MM.1S (cell line): ENCODE results near the gene EIPR1.

Experiments
- DNase-seq: peaks from one replicate; pipeline ENCODE4 v3.0.0-alpha.2; 2015
- H2AFZ ChIP-seq: fragments of 300-600 bp; sonication (generic); 2 replicates; pipeline ENCODE4 v1.6.0; 2016; ENCODE audit warnings: antibody characterized with exemption, low read length
- H3F3A ChIP-seq: fragments of 300-600 bp; sonication (generic); 2 replicates; pipeline ENCODE4 v1.6.1; 2016; ENCODE audit warnings: mild to moderate bottlenecking, antibody characterized with exemption, low read length, moderate library complexity, mixed read lengths; ENCODE audit not compliant: insufficient read depth
- H3K27ac ChIP-seq: fragments of 300-600 bp; sonication (generic); 2 replicates; pipeline ENCODE4 v1.5.1; 2016; ENCODE audit warnings: mild to moderate bottlenecking, low read length
- H3K27me3 ChIP-seq: fragments of 300-600 bp; sonication (generic); replicated peaks from 2 replicates; pipeline ENCODE4 v1.6.0; 2016; ENCODE audit warnings: low read length; ENCODE audit not compliant: insufficient read depth
- H3K36me3 ChIP-seq: fragments of 300-600 bp; sonication (generic); replicated peaks from 2 replicates; pipeline ENCODE4 v1.6.1; 2016; ENCODE audit warnings: mild to moderate bottlenecking, low read length, mixed read lengths; ENCODE audit not compliant: insufficient read depth
- H3K4me1 ChIP-seq: fragments of 300-600 bp; sonication (generic); 2 replicates; pipeline ENCODE4 v1.6.1; 2016; ENCODE audit warnings: low read length, mixed read lengths
- H3K4me2 ChIP-seq: fragments of 300-600 bp; sonication (generic); 2 replicates; pipeline ENCODE4 v1.6.0; 2016; ENCODE audit warnings: low read depth, low read length
- H3K4me3 ChIP-seq: fragments of 300-600 bp; sonication (generic); 2 replicates; pipeline ENCODE4 v1.5.1; 2016; ENCODE audit warnings: low read length, mixed read lengths
- H3K79me2 ChIP-seq: fragments of 300-600 bp; sonication (generic); 2 replicates; pipeline ENCODE4 v1.6.1; 2016; ENCODE audit warnings: mixed run types, low read length, mixed read lengths
- H3K9ac ChIP-seq: fragments of 300-600 bp; sonication (generic); 2 replicates; pipeline ENCODE4 v1.6.1; 2016; ENCODE audit warnings: low read length, mixed read lengths
- H3K9me2 ChIP-seq: fragments of 300-600 bp; sonication (generic); replicated peaks from 2 replicates; pipeline ENCODE4 v1.6.1; 2016; ENCODE audit warnings: mild to moderate bottlenecking, low read length, mixed read lengths; ENCODE audit not compliant: insufficient read depth
- H3K9me3 ChIP-seq: fragments of 300-600 bp; sonication (generic); replicated peaks from 2 replicates; pipeline ENCODE4 v1.6.1; 2016; ENCODE audit warnings: mild to moderate bottlenecking, low read length, mixed read lengths; ENCODE audit not compliant: insufficient read depth
- H4K20me1 ChIP-seq: fragments of 300-600 bp; sonication (generic); 2 replicates; pipeline ENCODE4 v1.6.1; 2016; ENCODE audit warnings: mild to moderate bottlenecking, low read length, moderate library complexity, mixed read lengths; ENCODE audit not compliant: insufficient read depth
- EZH2 ChIP-seq: fragments of 300-600 bp; sonication (generic); optimal IDR thresholded peaks from 2 replicates; pipeline ENCODE3; 2017; ENCODE audit warnings: low read depth, mild to moderate bottlenecking, antibody characterized with exemption, low read length, mixed read lengths
- EZH2phosphoT487 ChIP-seq: fragments of 300-600 bp; sonication (generic); IDR thresholded peaks from 2 replicates; pipeline ENCODE4 v1.6.1; 2018; ENCODE audit warnings: antibody characterized with exemption, low read length
- TF ChIP-seq, protein P1 (sequence below): fragments of 300-600 bp; sonication (generic); IDR thresholded peaks from 2 replicates; pipeline ENCODE4 v1.5.1; 2016; ENCODE audit warnings: antibody characterized with exemption, low read length, mixed read lengths

The EIPR1 gene

DNA sequence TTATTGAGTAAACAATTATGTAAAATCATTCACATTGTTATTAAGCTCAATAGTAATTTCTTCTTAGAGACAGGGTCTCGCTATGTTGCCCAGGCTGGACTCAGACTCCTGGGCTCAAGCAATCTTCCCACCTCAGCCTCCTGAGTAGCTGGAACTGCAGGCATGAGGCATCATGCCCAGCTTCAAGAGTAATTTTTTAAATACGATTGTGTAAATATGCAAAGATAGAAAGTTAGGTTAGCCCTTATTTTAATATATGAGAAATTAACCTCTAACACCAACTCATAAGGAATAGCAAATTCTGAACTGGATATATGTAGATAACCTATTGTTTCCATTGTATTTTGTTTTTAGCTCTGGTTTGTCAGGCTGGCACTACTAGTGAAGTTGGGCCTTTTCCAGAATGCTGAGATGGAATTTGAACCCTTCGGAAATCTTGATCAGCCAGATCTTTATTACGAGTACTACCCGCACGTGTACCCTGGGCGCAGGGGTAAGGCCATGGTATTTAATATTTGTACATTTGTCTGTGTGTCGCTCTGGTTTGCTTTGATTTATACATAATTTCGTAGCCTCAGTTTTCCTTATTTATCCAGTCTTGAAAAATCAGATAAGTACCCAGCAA is 46.7 kb upstream of the EIPR1 start:
- H3K36me3 ChIP-seq, result no peaks in the 10 kb centered on the region
- no peaks in the 10 kb centered on the region for H3K9me3 ChIP-seq
- DNase-seq, result no peak
- H3K9me2 ChIP-seq, result no peaks in the 10 kb centered on the region
- no peak overlapping the region for H3K27ac ChIP-seq
- H3K4me2 ChIP-seq, result no peak overlapping the region
- H3K79me2 ChIP-seq, result no peaks in the 10 kb centered on the region
- no peak for TF ChIP-seq EZH2
- TF ChIP-seq, protein P1, sequence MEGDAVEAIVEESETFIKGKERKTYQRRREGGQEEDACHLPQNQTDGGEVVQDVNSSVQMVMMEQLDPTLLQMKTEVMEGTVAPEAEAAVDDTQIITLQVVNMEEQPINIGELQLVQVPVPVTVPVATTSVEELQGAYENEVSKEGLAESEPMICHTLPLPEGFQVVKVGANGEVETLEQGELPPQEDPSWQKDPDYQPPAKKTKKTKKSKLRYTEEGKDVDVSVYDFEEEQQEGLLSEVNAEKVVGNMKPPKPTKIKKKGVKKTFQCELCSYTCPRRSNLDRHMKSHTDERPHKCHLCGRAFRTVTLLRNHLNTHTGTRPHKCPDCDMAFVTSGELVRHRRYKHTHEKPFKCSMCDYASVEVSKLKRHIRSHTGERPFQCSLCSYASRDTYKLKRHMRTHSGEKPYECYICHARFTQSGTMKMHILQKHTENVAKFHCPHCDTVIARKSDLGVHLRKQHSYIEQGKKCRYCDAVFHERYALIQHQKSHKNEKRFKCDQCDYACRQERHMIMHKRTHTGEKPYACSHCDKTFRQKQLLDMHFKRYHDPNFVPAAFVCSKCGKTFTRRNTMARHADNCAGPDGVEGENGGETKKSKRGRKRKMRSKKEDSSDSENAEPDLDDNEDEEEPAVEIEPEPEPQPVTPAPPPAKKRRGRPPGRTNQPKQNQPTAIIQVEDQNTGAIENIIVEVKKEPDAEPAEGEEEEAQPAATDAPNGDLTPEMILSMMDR, result no peak
- H3K9ac ChIP-seq, result no peak overlapping the region
- H3F3A ChIP-seq, result peaks cover 18% of the 10 kb centered on the region; the same call in 1 of the 2 replicates
- H3K4me3 ChIP-seq, result no peak overlapping the region
- no peaks in the 10 kb centered on the region for H3K27me3 ChIP-seq
- H3K4me1 ChIP-seq, result peaks cover 16% of the 10 kb centered on the region
- no peaks in the 10 kb centered on the region for H4K20me1 ChIP-seq
- H2AFZ ChIP-seq, result no peak overlapping the region

DNA sequence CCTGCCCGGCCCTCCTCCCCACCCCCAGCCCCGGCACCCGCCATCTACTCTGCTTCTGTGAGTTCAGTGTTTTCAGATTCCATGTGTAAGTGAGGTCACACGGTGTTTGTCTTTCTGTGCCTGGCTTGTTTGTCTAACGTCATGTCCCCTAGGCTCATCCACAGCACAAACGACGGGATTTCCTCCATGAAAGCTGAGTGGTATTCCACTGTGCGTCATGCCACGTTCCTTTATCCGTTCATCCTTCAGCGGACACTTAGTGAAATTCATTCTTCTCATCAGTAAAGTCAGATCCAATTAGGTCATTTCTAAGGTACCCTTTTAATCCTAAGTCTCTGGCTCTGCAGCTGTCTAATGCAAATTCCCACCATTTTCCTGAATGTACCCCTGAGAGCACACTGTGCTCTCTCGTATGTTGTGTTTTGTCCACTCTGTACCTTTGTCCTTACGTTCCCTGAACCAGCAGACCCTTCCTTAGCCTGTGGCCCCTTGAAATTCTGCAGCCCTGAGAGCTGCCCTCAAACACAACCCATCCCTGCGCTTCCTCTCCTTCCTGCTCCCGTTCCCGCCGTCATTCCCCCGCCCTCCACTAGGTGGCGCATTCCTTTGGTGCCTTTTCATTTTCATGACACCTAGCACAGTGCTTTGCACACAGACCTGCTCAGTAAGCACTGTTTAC is 46.0 kb upstream of the EIPR1 start:
- Histone ChIP-seq H3K27ac (no peak overlapping the region), H3K4me3 (no peak overlapping the region), H2AFZ (no peak overlapping the region), H3F3A (peaks cover 18% of the 10 kb centered on the region; the same call in 1 of the 2 replicates), H3K79me2 (no peaks in the 10 kb centered on the region), H3K9me3 (no peaks in the 10 kb centered on the region), H3K4me2 (no peak overlapping the region), H3K36me3 (no peaks in the 10 kb centered on the region), H3K9ac (no peak overlapping the region), H3K9me2 (no peaks in the 10 kb centered on the region), H3K27me3 (no peaks in the 10 kb centered on the region), H4K20me1 (no peaks in the 10 kb centered on the region), H3K4me1 (peaks cover 16% of the 10 kb centered on the region)
- DNase-seq, result peak; percentile 59
- TF ChIP-seq EZH2phosphoT487, result no peak
- TF ChIP-seq, protein P1, result peak; percentile 98

DNA sequence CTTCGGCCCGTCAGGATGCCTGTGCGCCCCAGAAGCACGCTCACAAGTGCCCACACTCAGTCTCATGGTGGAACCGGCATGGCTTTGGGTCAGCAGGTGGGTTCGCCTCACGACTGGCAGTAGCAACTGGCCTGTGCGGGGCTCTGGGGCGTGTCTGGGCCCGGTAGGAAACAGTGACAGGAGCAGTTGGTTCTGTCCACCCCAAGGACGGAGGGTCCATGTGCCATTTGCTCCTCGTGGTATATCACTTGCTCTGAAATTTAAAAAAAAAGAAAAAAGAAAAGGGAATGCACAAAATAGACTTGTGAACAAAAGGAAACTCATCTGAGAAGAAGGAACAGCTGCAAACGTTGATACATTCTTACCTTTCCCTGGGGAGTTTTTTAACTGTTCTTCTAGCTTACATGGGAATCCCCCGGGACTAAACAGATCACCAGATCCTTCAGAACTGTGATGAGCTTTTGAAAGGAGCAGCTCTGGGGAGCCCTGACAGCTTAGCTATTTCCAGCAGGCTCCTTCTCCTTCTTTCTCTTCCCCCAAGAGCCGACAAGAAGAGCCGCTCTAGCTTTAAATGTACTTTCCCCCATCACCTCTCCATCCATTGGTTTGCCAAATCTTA is 44.7 kb upstream of the EIPR1 start:
- H3K9me2 ChIP-seq, result no peaks in the 10 kb centered on the region
- H3K36me3 ChIP-seq, result no peaks in the 10 kb centered on the region
- peaks cover 13% of the 10 kb centered on the region; the same call in 1 of the 2 replicates for H3F3A ChIP-seq
- H3K4me3 ChIP-seq, result no peak overlapping the region
- H3K27me3 ChIP-seq, result no peaks in the 10 kb centered on the region
- no peaks in the 10 kb centered on the region for H3K9me3 ChIP-seq
- no peak overlapping the region for H3K9ac ChIP-seq
- no peaks in the 10 kb centered on the region for H3K79me2 ChIP-seq
- H3K4me1 ChIP-seq, result peaks cover 12% of the 10 kb centered on the region
- no peak for DNase-seq
- no peaks in the 10 kb centered on the region for H4K20me1 ChIP-seq
- TF ChIP-seq, protein P1, result no peak
- TF ChIP-seq EZH2 (no peak), EZH2phosphoT487 (no peak)
- no peak overlapping the region for H3K4me2 ChIP-seq
- no peak overlapping the region for H3K27ac ChIP-seq
- no peak overlapping the region for H2AFZ ChIP-seq
